ENCODE measurements around the gene MRPL9.

MRPL9 gene

GRCh38 chr1:151729157-151729965 is 33.9 kb downstream of the MRPL9 start:
- no peak for DNase-seq

- DNase-seq, result no peak
These were observed 34.9 kb downstream of the MRPL9 start for GRCh38 chr1:151728151-151729054.

- no peak for DNase-seq
These were observed 39.4 kb downstream of the MRPL9 start for GRCh38 chr1:151723726-151724370.

GRCh38 chr1:151721788-151722510 is 41.3 kb downstream of the MRPL9 start:
- no peak for DNase-seq

- DNase-seq, result peak; percentile 17
These were observed 42.1 kb downstream of the MRPL9 start, which contains the start of gene RIIAD1 for GRCh38 chr1:151720974-151721787. Gene RIIAD1 (plus strand): TSS chr1:151721522. CDS start chr1:151721537, 15 bp downstream.

GRCh38 chr1:151720554-151720953 is 42.7 kb downstream of the MRPL9 start:
- DNase-seq, result no peak

- no peak for DNase-seq
These were observed 43.2 kb downstream of the MRPL9 start for GRCh38 chr1:151720125-151720524.

GRCh38 chr1:151718666-151719065 is 44.6 kb downstream of the MRPL9 start:
- DNase-seq, result no peak

- DNase-seq, result peak; percentile 25
These were observed 45.3 kb downstream of the MRPL9 start for GRCh38 chr1:151718011-151718431.

GRCh38 chr1:151716771-151717631 is 46.3 kb downstream of the MRPL9 start, which contains the start of gene CELF3:
Gene CELF3 (minus strand): TSS chr1:151716803. CDS start chr1:151716020, 783 bp downstream.
- DNase-seq, result peak; percentile 99

GRCh38 chr1:151716405-151716762 is 46.9 kb downstream of the MRPL9 start:
- DNase-seq, result no peak

- DNase-seq, result peak; percentile 55
These were observed 47.4 kb downstream of the MRPL9 start for GRCh38 chr1:151715726-151716404.

GRCh38 chr1:151714820-151715725 is 48.2 kb downstream of the MRPL9 start:
- DNase-seq, result no peak

- peak; percentile 45 for DNase-seq
These were observed 49.4 kb downstream of the MRPL9 start for GRCh38 chr1:151713874-151714273.

- DNase-seq, result no peak
These were observed 50.3 kb downstream of the MRPL9 start for GRCh38 chr1:151713044-151713443.

- DNase-seq, result no peak
These were observed 51.3 kb downstream of the MRPL9 start for GRCh38 chr1:151711951-151712350.

GRCh38 chr1:151711044-151711800 is 52.1 kb downstream of the MRPL9 start:
- no peak for DNase-seq

Measured in DMS79 treated with DMSO at 0.1 percent for 48 hours (cell line).